Measurements from ENCODE around the gene TMPRSS7. TPM values are rescaled to one million over a fixed set of nuclear protein-coding genes. Genes with fewer than 3 reads are reported as not detected.

TMPRSS7 gene
- total RNA-seq, 1 donor from 2014 or later: not detected

DNA sequence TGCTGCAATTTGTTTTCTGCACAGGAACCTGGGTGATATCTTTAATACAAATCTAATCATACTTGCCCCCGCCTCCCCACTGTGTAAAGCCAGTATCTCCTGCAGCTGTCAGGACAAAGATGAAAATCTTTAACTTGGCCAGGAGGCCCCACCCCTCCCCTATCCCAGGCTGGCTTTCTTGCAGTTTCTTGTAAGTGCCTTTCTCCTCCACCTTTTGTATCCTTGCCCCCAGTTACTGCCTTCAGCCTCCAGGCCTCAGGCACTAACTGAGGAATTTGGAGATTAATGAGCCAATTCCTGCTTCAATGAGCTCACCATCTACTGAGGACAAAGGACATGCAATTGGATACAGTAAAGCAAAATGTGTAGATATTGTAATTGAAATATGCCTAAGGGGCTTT lies 92.0 kb downstream of the TMPRSS7 start:
- intact Hi-C loops (cut with micrococcal nuclease): loop anchor here (5.0 kb wide), 2 partner anchors 519 to 551 kb away; no protein-coding TSS in a partner anchor

DNA sequence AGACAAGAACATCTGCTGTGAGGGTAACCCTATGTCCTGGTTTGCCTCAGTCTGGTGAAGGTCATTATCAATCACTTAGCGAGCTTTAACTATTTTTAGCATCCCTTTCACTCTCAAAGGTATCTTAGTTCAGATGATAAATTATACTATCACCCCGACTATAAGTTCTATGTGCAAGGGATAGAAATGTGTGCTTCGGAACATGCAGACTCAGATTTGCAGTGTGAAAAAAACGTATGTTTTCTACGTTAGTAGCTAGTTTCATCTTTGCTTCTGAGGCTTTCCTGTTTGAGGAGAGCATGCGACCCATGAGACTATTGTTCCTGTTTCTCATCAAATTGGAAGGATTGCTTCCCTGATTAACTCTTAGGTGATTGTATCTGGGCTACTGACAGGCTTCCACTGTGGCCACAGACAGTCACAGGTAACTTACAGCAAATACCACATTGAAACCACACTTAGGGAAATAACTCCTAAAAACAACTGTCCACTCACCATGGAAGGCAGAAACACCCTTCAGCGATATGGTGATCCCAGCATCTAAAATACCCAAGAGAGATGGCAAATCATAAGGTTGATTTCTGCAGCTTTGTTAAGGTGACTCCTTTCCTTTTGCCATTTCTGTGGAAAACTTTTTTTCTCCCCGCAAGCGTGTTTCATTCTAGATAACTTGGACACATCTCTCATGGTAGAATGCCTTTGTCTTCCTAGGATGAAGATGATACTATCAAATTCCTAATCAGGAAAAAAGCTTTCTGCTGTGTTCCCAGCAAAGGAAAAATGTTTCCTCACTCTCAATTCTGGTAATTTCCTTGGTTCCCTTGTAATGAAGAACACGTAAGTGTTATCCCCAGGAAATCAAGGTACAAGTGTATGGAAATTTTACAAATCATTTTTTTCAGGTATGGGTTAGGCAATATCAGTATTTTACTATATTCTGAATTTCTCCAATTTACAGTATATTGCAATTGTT lies 93.3 kb downstream of the TMPRSS7 start:
- intact Hi-C loops (cut with micrococcal nuclease): loop anchor here (5.0 kb wide), 2 partner anchors 521 to 549 kb away; no protein-coding TSS in a partner anchor

DNA sequence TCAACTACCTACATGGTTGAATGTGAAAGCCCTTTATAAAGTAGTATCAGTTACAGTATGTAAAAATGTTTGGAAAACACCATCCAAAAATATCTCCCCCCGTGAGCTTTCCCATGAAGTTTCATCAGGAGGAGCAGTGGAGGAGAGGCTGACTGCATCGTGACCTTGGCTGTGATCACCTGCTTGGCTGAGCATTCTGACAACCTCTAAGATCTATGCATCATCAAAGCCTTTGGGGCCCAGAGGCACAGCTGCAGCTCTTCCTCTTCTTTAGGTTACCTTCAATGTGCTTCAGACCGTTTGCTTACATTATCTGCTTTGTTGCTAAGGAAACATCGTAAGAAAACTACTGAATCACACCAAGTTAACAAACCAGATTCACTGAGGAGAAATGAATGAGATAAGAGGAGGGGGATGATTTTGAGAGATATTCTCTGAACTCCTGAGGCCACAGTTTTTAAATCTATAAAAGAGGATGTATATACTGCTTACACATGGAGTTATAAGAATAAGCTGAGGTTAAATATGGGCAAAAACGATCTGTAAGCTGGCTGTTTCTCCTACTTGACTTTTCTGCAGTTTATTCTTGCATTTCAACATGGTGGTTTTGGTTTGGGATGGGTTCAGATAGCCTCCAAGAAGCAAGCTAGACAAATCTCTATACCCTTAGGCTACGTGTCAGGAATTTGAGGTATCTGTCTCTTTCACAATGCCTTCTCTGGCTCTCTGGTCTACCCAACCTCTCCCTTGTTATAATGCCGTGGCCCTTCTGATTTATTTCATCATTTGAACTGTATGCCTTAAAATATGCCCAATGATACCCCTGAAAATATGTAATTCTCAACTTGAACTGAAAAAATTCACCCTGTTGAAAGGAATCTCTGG lies 94.5 kb downstream of the TMPRSS7 start:
- intact Hi-C loops (cut with micrococcal nuclease): loop anchor here (1.0 to 5.0 kb wide), 3 partner anchors 57 to 548 kb away; no protein-coding TSS in a partner anchor

GRCh38 chr3:112129925-112130637 lies 95.5 kb downstream of the TMPRSS7 start:
- intact Hi-C loops (cut with micrococcal nuclease): loop anchor here (1.0 to 10.0 kb wide), 5 partner anchors 58 to 1617 kb away; partner anchors contain the start of genes ATP6V1A and NAA50

GRCh38 chr3:112130638-112130993 lies 96.1 kb downstream of the TMPRSS7 start:
- intact Hi-C loops (cut with micrococcal nuclease): loop anchor here (5.0 to 10.0 kb wide), 2 partner anchors 874 to 1617 kb away; partner anchors contain the start of genes ATP6V1A and NAA50

Other genes starting within 250 kb of the TMPRSS7 start
- 2.8 and 3.4 TPM in 2 replicates for gene PHLDB2, start 175.5 kb upstream of the TMPRSS7 start, total RNA-seq
- 29.7 and 32.3 TPM in 2 replicates for gene ABHD10, start 55.7 kb upstream of the TMPRSS7 start, total RNA-seq
- 0.66 and 0.73 TPM in 2 replicates for gene TAGLN3, start 35.8 kb upstream of the TMPRSS7 start, total RNA-seq
- gene C3orf52, start 51.7 kb downstream of the TMPRSS7 start, total RNA-seq: 10.1 and 11.0 TPM in 2 replicates
- gene GCSAM, start 98.5 kb downstream of the TMPRSS7 start, total RNA-seq: 5.3 and 5.7 TPM in 2 replicates